ENCODE measurements around the gene LRP4.

DNA sequence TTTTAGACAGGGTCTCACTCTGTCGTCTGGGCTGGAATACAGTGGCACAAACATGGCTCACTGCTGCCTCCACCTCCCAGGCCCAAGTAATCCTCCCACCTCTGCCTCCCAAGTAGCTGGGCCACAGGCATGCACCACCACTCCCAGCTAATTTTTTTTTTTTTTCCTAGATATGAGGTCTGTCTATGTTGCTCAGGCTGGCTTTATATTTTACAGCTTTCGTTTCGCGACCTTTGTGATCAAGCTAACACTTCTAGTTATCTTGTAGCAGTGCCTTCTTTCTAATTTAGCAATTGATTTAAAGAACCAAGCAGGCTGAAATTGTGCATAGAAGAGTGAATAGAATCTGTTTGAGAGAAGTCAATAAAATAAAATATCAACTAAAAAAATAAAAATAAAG lies 83.5 kb downstream of the LRP4 start:
- no peak for TF ChIP-seq POLR2AphosphoS5 (IDR thresholded peaks at IDR 0.05; ENCODE audit: low read depth, low read length)
- TF ChIP-seq POLR2A (IDR thresholded peaks at IDR 0.05; ENCODE audit: low read depth, low read length): no peak

Measured in GM12892 (cell line).